HG03060 (cell line): ENCODE measurements around the gene HS6ST3.

Experiments
- ATAC-seq: cut with Tn5 transposase; IDR thresholded peaks from one replicate; pipeline ENCODE4 v1.9.1; 2021; ENCODE audit warnings: low read depth, moderate number of reproducible peaks; ENCODE audit not compliant: unreplicated experiment

HS6ST3 gene

GRCh38 chr13:96294930-96295881, 205.3 kb downstream of the HS6ST3 start:
- no peak for ATAC-seq

- ATAC-seq = no peak
Observed at GRCh38 chr13:96297360-96297759, 207.5 kb downstream of the HS6ST3 start.

GRCh38 chr13:96299235-96299634, 209.3 kb downstream of the HS6ST3 start:
- ATAC-seq = no peak

- ATAC-seq = no peak
Observed at GRCh38 chr13:96308568-96308967, 218.7 kb downstream of the HS6ST3 start.

- no peak for ATAC-seq
Observed at GRCh38 chr13:96314974-96315373, 225.1 kb downstream of the HS6ST3 start.

- no peak for ATAC-seq
Observed at GRCh38 chr13:96338030-96338429, 248.1 kb downstream of the HS6ST3 start.

- ATAC-seq = no peak
Observed at GRCh38 chr13:96342286-96342685, 252.4 kb downstream of the HS6ST3 start.

- ATAC-seq = no peak
Observed at GRCh38 chr13:96342852-96343465, 253.1 kb downstream of the HS6ST3 start.

GRCh38 chr13:96346921-96347320, 257.0 kb downstream of the HS6ST3 start:
- no peak for ATAC-seq

GRCh38 chr13:96373597-96373996, 283.7 kb downstream of the HS6ST3 start:
- ATAC-seq = no peak

GRCh38 chr13:96377835-96378234, 287.9 kb downstream of the HS6ST3 start:
- no peak for ATAC-seq

GRCh38 chr13:96379967-96380366, 290.1 kb downstream of the HS6ST3 start:
- no peak for ATAC-seq

- ATAC-seq = no peak
Observed at GRCh38 chr13:96381681-96382080, 291.8 kb downstream of the HS6ST3 start.

GRCh38 chr13:96388598-96388997, 298.7 kb downstream of the HS6ST3 start:
- ATAC-seq = no peak

- no peak for ATAC-seq
Observed at GRCh38 chr13:96391606-96392005, 301.7 kb downstream of the HS6ST3 start.

GRCh38 chr13:96397807-96398206, 307.9 kb downstream of the HS6ST3 start:
- no peak for ATAC-seq

GRCh38 chr13:96398486-96398885, 308.6 kb downstream of the HS6ST3 start:
- no peak for ATAC-seq

- no peak for ATAC-seq
Observed at GRCh38 chr13:96403241-96403640, 313.3 kb downstream of the HS6ST3 start.

- ATAC-seq = no peak
Observed at GRCh38 chr13:96403651-96404050, 313.7 kb downstream of the HS6ST3 start.

GRCh38 chr13:96415831-96416385, 326.0 kb downstream of the HS6ST3 start:
- ATAC-seq = no peak

- no peak for ATAC-seq
Observed at GRCh38 chr13:96417939-96418685, 328.2 kb downstream of the HS6ST3 start.
